Left lung (tissue), 10 donors: ENCODE data around the gene HOXC5. TPM values are rescaled to one million over a fixed set of nuclear protein-coding genes. Genes with fewer than 3 reads are reported as not detected.

Source experiments
- ATAC-seq: fragments of 200-7000 bp; cut with Tn5 transposase; one replicate; pipeline ENCODE4 v1.9.1; 2020; ENCODE audit warnings: moderate library complexity
- DNase-seq, 4 donors: peaks; one replicate each; pipeline ENCODE4 v3.0.0-alpha.2; 2013 to 2020
- H3K27ac ChIP-seq, 2 donors: fragments of 200-600 bp; sonication (generic) in 1 of 2; one replicate each; pipeline versions ENCODE4 v1.5.0 to v1.8.0; 2020 to 2021
- H3K27me3 ChIP-seq, 2 donors: fragments of 200-600 bp; sonication (generic) in 1 of 2; one replicate each; pipeline versions ENCODE4 v1.5.0 to v1.8.0; 2020 to 2021
- H3K36me3 ChIP-seq, 2 donors: fragments of 200-600 bp; sonication (generic) in 1 of 2; one replicate each; pipeline versions ENCODE4 v1.5.0 to v1.8.0; 2020 to 2021
- H3K4me1 ChIP-seq, 2 donors: fragments of 200-600 bp; one replicate each; pipeline ENCODE4 v1.8.0; 2021
- H3K4me3 ChIP-seq, 2 donors: fragments of 200-600 bp; sonication (generic) in 1 of 2; one replicate each; pipeline versions ENCODE4 v1.5.0 to v1.8.0; 2020 to 2021; ENCODE audit warnings: mild to moderate bottlenecking in 1 of 2
- H3K9me3 ChIP-seq, 2 donors: fragments of 200-600 bp; sonication (generic) in 1 of 2; one replicate each; pipeline versions ENCODE4 v1.5.0 to v1.8.0; 2020 to 2021
- CTCF ChIP-seq, 2 donors: fragments of 200-600 bp; sonication (generic) in 1 of 2; IDR thresholded peaks; one replicate each; pipeline versions ENCODE4 v1.5.0 to v1.8.0; 2021; ENCODE audit warnings: antibody characterized with exemption in 2 of 2
- intact Hi-C, 2 donors: fragments of 100-400 bp; cut with DNase I; formaldehyde crosslinking; loops; one replicate each; pipeline versions ENCODE4 v1.11.2 to v1.14.2; 2022
- polyA plus RNA-seq, 6 donors: library from polyadenylated mRNA; unstranded; fragments of 120-200 nt; gene quantifications; one replicate each; pipeline ENCODE4 v1.2.1, GENCODE V29; 2013; ENCODE audit not compliant: insufficient read length in 6 of 6
- total RNA-seq, 2 donors: library from RNA; stranded (reverse); fragmentation: NEBNext Ultra II Directional; extraction: Animal tissue kit (Norgen Biotek cat#: 25700); gene quantifications; one replicate each; pipeline ENCODE4 v1.2.1, GENCODE V29; 2021
- donor health status: DM: no; HTN: yes; CAD: no.
- donor health status: DM: no; HTN: no; CAD: no.

Gene HOXC5
- total and polyA plus RNA-seq, 8 donors: 0.11 to 0.38 (median 0.28) TPM

- no peaks in the 10 kb centered on the region for H3K36me3 ChIP-seq
- intact Hi-C loops: no loop called here
- no peaks in the 10 kb centered on the region for H3K9me3 ChIP-seq
- no peak overlapping the region for H3K4me3 ChIP-seq
- no peak overlapping the region for H3K27ac ChIP-seq
- no peak for TF ChIP-seq CTCF (IDR thresholded peaks at IDR 0.05)
- peaks cover 0 to 6% of the 10 kb centered on the region in 2 donors for H3K4me1 ChIP-seq
- ATAC-seq (no peak), DNase-seq (no peak)
- H3K27me3 ChIP-seq: peaks cover 81 to 99% of the 10 kb centered on the region in 2 donors
Measured at GRCh38 chr12:54049108-54049507, 16.3 kb downstream of the HOXC5 start.

DNA sequence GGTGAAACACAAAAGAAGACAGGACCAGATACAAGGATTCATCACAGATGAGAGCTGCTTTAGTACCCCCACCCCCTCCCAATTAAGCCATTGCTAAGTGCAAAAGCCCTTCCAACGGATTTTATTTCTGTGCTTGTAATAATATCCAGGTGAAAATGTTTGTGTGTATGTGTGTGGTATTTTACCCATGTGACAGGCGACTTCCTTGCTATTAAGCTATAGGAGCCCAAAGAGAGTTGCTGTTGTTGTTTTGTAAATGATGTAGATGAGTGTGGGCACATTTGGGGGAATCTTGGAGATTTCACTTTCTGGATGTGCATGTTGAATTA is 17.6 kb downstream of the HOXC5 start:
- Histone ChIP-seq H3K4me3 (no peak overlapping the region), H3K36me3 (no peaks in the 10 kb centered on the region), H3K27ac (no peak overlapping the region), H3K9me3 (no peaks in the 10 kb centered on the region), H3K27me3 (peaks cover 82 to 99% of the 10 kb centered on the region in 2 donors), H3K4me1 (peaks cover 0 to 6% of the 10 kb centered on the region in 2 donors)
- TF ChIP-seq CTCF (IDR thresholded peaks at IDR 0.05): no peak
- intact Hi-C loops: no loop called here
- DNase-seq (no peak), ATAC-seq (no peak)

DNA sequence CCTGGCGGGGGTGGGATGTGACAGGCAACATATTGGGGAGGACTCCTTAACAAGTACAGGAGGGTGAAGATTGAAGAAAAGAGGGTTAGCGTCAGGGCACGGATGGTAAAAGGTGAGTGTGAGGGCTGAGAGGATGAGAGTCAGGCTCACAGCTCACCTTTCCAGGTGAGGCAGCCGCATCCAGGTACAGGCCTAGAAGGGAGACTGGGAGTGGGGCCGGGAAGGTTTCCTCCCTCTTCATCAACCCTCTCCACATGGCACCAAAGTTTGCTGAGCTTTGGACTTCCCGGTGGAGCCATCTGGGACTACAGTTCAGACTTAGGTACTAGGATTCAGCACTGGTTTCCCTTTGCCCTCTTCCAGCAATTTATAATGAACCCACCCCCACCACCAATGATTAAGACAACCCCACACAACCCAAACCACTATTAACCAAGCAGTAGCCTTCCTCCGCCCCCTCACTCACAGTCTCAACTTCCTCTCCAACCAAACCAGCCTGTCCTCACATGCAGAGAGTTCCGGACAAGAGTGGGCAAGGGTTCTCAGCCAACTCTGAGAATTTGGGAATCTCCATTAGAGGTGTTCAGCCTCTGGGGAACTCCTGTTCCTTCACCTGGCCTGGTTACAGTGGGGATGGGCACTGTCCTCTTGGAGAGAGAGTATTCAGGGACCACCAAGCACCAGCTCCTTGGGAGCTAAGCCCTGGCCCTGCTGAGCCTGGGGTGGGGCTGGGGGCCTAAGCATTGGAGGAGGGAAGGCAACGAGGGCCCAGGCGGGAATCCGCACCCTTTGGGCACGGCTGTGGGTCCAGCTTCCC is 18.4 kb downstream of the HOXC5 start:
- no peak for ATAC-seq
- Histone ChIP-seq H3K27ac (no peak overlapping the region), H3K36me3 (no peaks in the 10 kb centered on the region), H3K27me3 (peaks cover 82 to 99% of the 10 kb centered on the region in 2 donors), H3K4me3 (no peak overlapping the region), H3K4me1 (peaks cover 0 to 6% of the 10 kb centered on the region in 2 donors), H3K9me3 (no peaks in the 10 kb centered on the region)
- TF ChIP-seq CTCF (IDR thresholded peaks at IDR 0.05): no peak
- no peak for DNase-seq
- intact Hi-C loops: no loop called here

DNA sequence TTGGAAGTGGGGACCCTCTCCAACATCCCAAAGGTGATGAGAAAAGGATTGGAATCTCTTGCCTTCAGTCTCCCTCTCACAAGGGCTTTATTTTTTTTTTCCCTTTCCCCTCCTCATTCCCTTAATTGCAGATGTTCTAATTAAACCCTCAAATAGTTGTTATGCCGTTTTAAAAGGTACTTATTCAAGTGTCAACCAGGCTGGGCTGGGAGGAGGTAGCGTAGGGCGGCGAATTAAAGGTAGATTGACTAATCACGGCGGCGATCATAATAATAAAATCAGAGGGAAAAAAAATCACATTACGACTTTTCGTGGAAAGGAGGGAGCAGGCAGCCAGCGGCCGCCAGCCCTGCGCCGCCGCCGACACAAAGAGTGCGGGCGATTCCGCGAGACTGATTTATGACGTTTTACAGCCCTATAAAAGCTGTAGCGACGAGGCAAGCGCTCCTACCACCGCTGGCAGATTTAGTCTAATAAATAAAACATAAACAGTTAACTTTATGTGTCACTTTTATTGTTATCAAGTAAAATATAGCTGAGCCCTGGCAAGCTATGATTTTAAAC is 19.1 kb downstream of the HOXC5 start:
- Histone ChIP-seq H3K4me3 (no peak overlapping the region), H3K4me1 (peaks cover 0 to 6% of the 10 kb centered on the region in 2 donors), H3K36me3 (no peaks in the 10 kb centered on the region), H3K27me3 (peaks cover 77 to 99% of the 10 kb centered on the region in 2 donors), H3K9me3 (no peaks in the 10 kb centered on the region), H3K27ac (no peak overlapping the region)
- intact Hi-C loops: no loop called here
- TF ChIP-seq CTCF (IDR thresholded peaks at IDR 0.05): no peak
- DNase-seq: no peak
- ATAC-seq: no peak

GRCh38 chr12:54052438-54053002 is 19.7 kb downstream of the HOXC5 start:
- DNase-seq (peak in 1 of 4 donors; percentile 84), ATAC-seq (peak; percentile 25)
- Histone ChIP-seq H3K27me3 (peaks cover 71 to 99% of the 10 kb centered on the region in 2 donors), H3K9me3 (no peaks in the 10 kb centered on the region), H3K4me1 (peaks cover 0 to 6% of the 10 kb centered on the region in 2 donors), H3K27ac (no peak overlapping the region), H3K4me3 (peak overlapping the region in 1 of 2 donors; percentile 36), H3K36me3 (no peaks in the 10 kb centered on the region)
- no peak for TF ChIP-seq CTCF (IDR thresholded peaks at IDR 0.05)
- intact Hi-C loops: no loop called here
